Breast epithelium (tissue), 3 donors: ENCODE data around the gene FOXE3.

Experiments used
- CTCF ChIP-seq, 3 donors: fragments of 450-650 bp; IDR thresholded peaks; one replicate each; pipeline ENCODE4 v1.5.1; 2016 to 2017; ENCODE audit warnings: antibody characterized with exemption in 3 of 3, mild to moderate bottlenecking in 3 of 3, moderate library complexity in 3 of 3
- POLR2A ChIP-seq: fragments of 450-650 bp; IDR thresholded peaks from one replicate; pipeline ENCODE4 v1.6.1; 2016; ENCODE audit warnings: antibody characterized with exemption, mild to moderate bottlenecking, moderate library complexity
- POLR2AphosphoS5 ChIP-seq, 3 donors: sonication (generic); formaldehyde crosslinking; IDR thresholded peaks; one replicate each; pipeline ENCODE4 v1.6.1; 2017; ENCODE audit warnings: antibody characterized with exemption in 3 of 3

- no peak for TF ChIP-seq POLR2A
- TF ChIP-seq CTCF (IDR thresholded peaks at IDR 0.05) = no peak
- no peak for TF ChIP-seq POLR2AphosphoS5 (IDR thresholded peaks at IDR 0.05)
Observed at GRCh38 chr1:47465605-47466004, 49.5 kb downstream of the FOXE3 start.
